MCF 10A (cell line): Measurements from ENCODE around the gene SLC27A1. TPM values are rescaled to one million over a fixed set of nuclear protein-coding genes. Genes with fewer than 3 reads are reported as not detected.

Experiments
- BruUV-seq: library from RNA; stranded (reverse); fragments of 400-500 nt; replicated peaks from 2 replicates; lab custom pipeline; 2021; lab: Mats Ljungman, UMichigan
- CTCF ChIA-PET: fragments of 300-600 bp; sonication (Branson Sonifier 250); formaldehyde crosslinking; extraction: SDS; loops from one replicate; lab custom pipeline; 2021; ENCODE audit warnings: antibody characterized with exemption, inconsistent platforms; lab: Yijun Ruan, JAX
- POLR2A ChIA-PET: fragments of 300-600, 350-650 bp; sonication (Branson Sonifier 250); formaldehyde crosslinking; extraction: SDS; loops from one replicate; lab custom pipeline; 2020; ENCODE audit warnings: antibody characterized with exemption, inconsistent platforms; lab: Yijun Ruan, JAX
- DNase-seq: peaks from one replicate; pipeline ENCODE4 v3.0.0-alpha.2; 2018; ENCODE audit not compliant: unreplicated experiment
- H3K27ac Mint-ChIP-seq: one replicate; pipeline ENCODE4 v1.8.0; 2022; ENCODE audit warnings: mild to moderate bottlenecking, low read depth, mixed read lengths; ENCODE audit not compliant: unreplicated experiment
- H3K27me3 Mint-ChIP-seq: one replicate; pipeline ENCODE4 v1.8.0; 2022; ENCODE audit warnings: mixed read lengths; ENCODE audit not compliant: insufficient read depth, unreplicated experiment
- H3K36me3 Mint-ChIP-seq: one replicate; pipeline ENCODE4 v1.8.0; 2022; ENCODE audit warnings: mild to moderate bottlenecking, moderate library complexity, mixed read lengths; ENCODE audit not compliant: insufficient read depth, unreplicated experiment
- H3K4me1 Mint-ChIP-seq: one replicate; pipeline ENCODE4 v1.8.0; 2022; ENCODE audit warnings: mixed read lengths; ENCODE audit not compliant: insufficient read depth, unreplicated experiment
- H3K4me3 Mint-ChIP-seq: one replicate; pipeline ENCODE4 v1.8.0; 2022; ENCODE audit warnings: mild to moderate bottlenecking, moderate library complexity, mixed read lengths; ENCODE audit not compliant: unreplicated experiment
- H3K9me3 Mint-ChIP-seq: one replicate; pipeline ENCODE4 v1.8.0; 2022; ENCODE audit warnings: mixed read lengths; ENCODE audit not compliant: unreplicated experiment
- intact Hi-C: fragments of 100-400 bp; cut with micrococcal nuclease; formaldehyde crosslinking; loops from 2 replicates; pipeline ENCODE4 v1.14.1; 2022
- total RNA-seq: library from RNA; stranded (reverse); gene quantifications from 2 replicates; pipeline ENCODE4 v1.2.3, GENCODE V29; 2022
- TF ChIP-seq, protein P1 (sequence below): fragments of 200-600 bp; IDR thresholded peaks from one replicate; pipeline ENCODE4 v1.8.0; 2022; ENCODE audit warnings: antibody characterized with exemption, mild to moderate bottlenecking; ENCODE audit not compliant: unreplicated experiment

SLC27A1 gene
- total RNA-seq, 1 experiment from 2014 or later: 5.0 TPM

DNA sequence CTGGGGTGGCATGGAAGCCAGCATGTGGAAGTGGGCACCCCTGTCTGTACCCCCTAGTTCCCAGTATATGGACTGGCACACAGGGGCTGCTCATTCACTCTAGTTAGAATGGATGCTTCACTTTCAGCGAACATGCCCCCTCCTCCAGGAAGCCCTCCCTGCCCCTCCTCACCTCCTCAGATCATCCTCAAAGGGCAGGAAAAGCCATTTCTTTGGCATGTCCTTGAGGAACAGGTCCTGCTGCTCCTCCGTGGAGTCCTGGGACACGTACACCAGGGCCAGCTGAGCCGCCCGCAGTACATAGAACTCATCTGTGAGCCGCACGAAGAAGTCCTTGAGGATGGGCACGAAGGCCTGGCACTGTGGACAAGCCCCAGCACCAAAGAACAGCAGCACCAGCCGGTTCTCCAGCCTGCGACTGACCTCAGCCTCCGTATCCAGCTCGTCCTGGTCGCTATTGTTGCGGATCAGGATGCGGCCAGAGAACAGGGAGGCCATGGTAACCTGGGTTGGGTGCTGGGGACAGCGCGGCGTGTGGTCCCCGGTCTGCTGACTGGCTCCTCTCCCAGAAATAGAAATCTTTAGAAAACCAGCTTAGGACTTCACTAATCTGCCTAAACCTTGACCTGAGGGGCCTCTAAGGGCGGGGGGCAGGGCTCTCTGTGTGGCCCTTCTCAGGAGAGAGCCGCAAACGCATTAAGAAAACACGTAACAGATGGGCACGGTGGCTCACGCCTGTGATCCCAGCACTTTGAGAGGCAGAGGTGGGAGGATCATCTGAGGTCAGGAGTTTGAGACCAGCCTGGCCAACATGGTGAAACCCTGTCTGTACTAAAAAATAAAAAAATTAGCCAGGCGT is 9.7 kb upstream of the SLC27A1 start, which contains the start of gene NXNL1:
Gene NXNL1 (minus strand): TSS at position 555 of the 859 bp plus-strand sequence. CDS start 57 bp downstream, at position 498.
- CTCF ChIA-PET: interaction anchor here (0.5 to 1.3 kb wide), 6 partner anchors 10 to 306 kb away, joined by 3 to 9 read pairs (median 3); no protein-coding TSS in a partner anchor
- POLR2A ChIA-PET: interaction anchor here (0.6 to 1.0 kb wide), 3 partner anchors 23 to 177 kb away, joined by 3 read pairs; no protein-coding TSS in a partner anchor
- Mint-ChIP-seq H3K36me3 (no peaks in the 10 kb centered on the region), H3K4me3 (no peak within 1 kb of the TSS), H3K4me1 (peaks cover 2% of the 10 kb centered on the region), H3K27ac (no peak within 1 kb of the TSS), H3K27me3 (no peaks in the 10 kb centered on the region), H3K9me3 (no peaks in the 10 kb centered on the region)
- TF ChIP-seq, protein P1, sequence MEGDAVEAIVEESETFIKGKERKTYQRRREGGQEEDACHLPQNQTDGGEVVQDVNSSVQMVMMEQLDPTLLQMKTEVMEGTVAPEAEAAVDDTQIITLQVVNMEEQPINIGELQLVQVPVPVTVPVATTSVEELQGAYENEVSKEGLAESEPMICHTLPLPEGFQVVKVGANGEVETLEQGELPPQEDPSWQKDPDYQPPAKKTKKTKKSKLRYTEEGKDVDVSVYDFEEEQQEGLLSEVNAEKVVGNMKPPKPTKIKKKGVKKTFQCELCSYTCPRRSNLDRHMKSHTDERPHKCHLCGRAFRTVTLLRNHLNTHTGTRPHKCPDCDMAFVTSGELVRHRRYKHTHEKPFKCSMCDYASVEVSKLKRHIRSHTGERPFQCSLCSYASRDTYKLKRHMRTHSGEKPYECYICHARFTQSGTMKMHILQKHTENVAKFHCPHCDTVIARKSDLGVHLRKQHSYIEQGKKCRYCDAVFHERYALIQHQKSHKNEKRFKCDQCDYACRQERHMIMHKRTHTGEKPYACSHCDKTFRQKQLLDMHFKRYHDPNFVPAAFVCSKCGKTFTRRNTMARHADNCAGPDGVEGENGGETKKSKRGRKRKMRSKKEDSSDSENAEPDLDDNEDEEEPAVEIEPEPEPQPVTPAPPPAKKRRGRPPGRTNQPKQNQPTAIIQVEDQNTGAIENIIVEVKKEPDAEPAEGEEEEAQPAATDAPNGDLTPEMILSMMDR: no peak
- intact Hi-C loops: loop anchor here (10.0 kb wide), 2 partner anchors 394 to 396 kb away; partner anchors contain the start of gene RPL18A
- no TSS peak for BruUV-seq
- DNase-seq: no peak

DNA sequence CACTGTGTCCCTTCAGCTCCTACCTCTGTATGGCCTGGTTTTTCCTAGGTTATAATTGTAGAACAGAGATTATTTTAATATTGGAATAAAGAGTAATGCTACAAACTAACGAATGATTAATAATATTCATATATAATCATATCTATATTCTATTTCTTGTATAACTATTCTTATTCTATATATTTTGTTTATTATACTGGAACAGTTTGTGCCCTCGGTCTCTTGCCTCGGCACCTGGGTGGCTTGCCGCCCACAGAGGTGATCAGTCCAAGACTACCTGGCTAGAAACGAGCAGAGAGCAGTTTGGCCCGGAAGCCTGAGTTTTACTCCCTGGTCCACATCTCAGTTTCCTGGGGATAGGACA is 3.9 kb upstream of the SLC27A1 start:
- H3K27ac Mint-ChIP-seq: no peak overlapping the region
- ChIA-PET CTCF (interaction anchor here (0.6 to 3.3 kb wide), 13 partner anchors 13 to 1700 kb away, joined by 3 to 32 read pairs (median 4); partner anchors contain the start of genes CCDC194 and DDA1), POLR2A (interaction anchor here (0.6 to 1.5 kb wide), 7 partner anchors 14 to 340 kb away, joined by 3 to 6 read pairs (median 4); partner anchors contain the start of genes DDA1 and MVB12A)
- H3K4me3 Mint-ChIP-seq: no peak overlapping the region
- no peaks in the 10 kb centered on the region for H3K36me3 Mint-ChIP-seq
- intact Hi-C loops: loop anchor here (1.0 to 10.0 kb wide), 7 partner anchors 14 to 402 kb away; partner anchors contain the start of gene RPL18A
- no peaks in the 10 kb centered on the region for H3K9me3 Mint-ChIP-seq
- BruUV-seq: no TSS peak
- TF ChIP-seq, protein P1: no peak
- peaks cover 32% of the 10 kb centered on the region for H3K4me1 Mint-ChIP-seq
- DNase-seq: no peak
- no peaks in the 10 kb centered on the region for H3K27me3 Mint-ChIP-seq

GRCh38 chr19:17467471-17468301 is 2.6 kb upstream of the SLC27A1 start:
- Mint-ChIP-seq H3K27ac (no peak overlapping the region), H3K4me1 (peaks cover 33% of the 10 kb centered on the region), H3K4me3 (no peak overlapping the region), H3K36me3 (no peaks in the 10 kb centered on the region), H3K9me3 (no peaks in the 10 kb centered on the region), H3K27me3 (no peaks in the 10 kb centered on the region)
- intact Hi-C loops: loop anchor here (2.0 to 10.0 kb wide), 4 partner anchors 15 to 403 kb away; partner anchors contain the start of gene RPL18A
- no peak for DNase-seq
- TF ChIP-seq, protein P1: no peak
- CTCF ChIA-PET: interaction anchor here (0.6 to 3.3 kb wide), 8 partner anchors 72 to 211 kb away, joined by 3 to 32 read pairs (median 4); partner anchors contain the start of genes CCDC194 and DDA1
- no TSS peak for BruUV-seq
- POLR2A ChIA-PET: interaction anchor here (0.7 to 1.9 kb wide), 4 partner anchors 15 to 89 kb away, joined by 3 to 8 read pairs (median 3); partner anchors contain the start of genes MVB12A and PGLS
